AG04450 (cell line): Measurements from ENCODE around the gene OSBPL6. TPM values are rescaled to one million over a fixed set of nuclear protein-coding genes. Genes with fewer than 3 reads are reported as not detected.

Experiments used
- CTCF ChIA-PET: fragments of 300-600, 350-600 bp; formaldehyde crosslinking; extraction: SDS; loops from one replicate; lab custom pipeline; 2022; ENCODE audit warnings: antibody characterized with exemption, inconsistent platforms; lab: Charles Lee
- POLR2A ChIA-PET: fragments of 350-600 bp; formaldehyde crosslinking; extraction: SDS; loops from one replicate; lab custom pipeline; 2021; ENCODE audit warnings: antibody characterized with exemption, inconsistent platforms; lab: Yijun Ruan, JAX
- DNase-seq: peaks from one replicate; pipeline ENCODE4 v3.0.0-alpha.2; 2011; ENCODE audit warnings: low read depth, low spot score
- H3K27ac ChIP-seq: one replicate; pipeline ENCODE4 v1.5.1; 2012; ENCODE audit warnings: low read depth, low read length, control low read depth
- H3K27me3 ChIP-seq: one replicate; pipeline ENCODE4 v1.6.0; 2012; ENCODE audit warnings: low read length; ENCODE audit not compliant: control insufficient read depth, insufficient read depth
- H3K4me3 ChIP-seq: 2 replicates; pipeline ENCODE4 v1.5.1; 2011; ENCODE audit warnings: mild to moderate bottlenecking, low read depth, low read length, control low read depth
- H3K9me3 ChIP-seq: 2 replicates; pipeline ENCODE4 v1.5.1; 2012; ENCODE audit warnings: low read length; ENCODE audit not compliant: control insufficient read depth, insufficient read depth
- polyA plus RNA-seq: library from polyadenylated mRNA; depleted of rRNA; stranded (reverse); fragments of >200 nt; gene quantifications from 2 replicates; pipeline ENCODE4 v1.2.3, GENCODE V29; 2011
- TF ChIP-seq, protein P1 (sequence below): IDR thresholded peaks from 2 replicates; pipeline ENCODE4 v1.5.1; 2011; ENCODE audit warnings: low read depth, low read length, control low read depth, inconsistent platforms

OSBPL6 gene
- polyA plus RNA-seq, 1 experiment: 5.0 TPM

DNA sequence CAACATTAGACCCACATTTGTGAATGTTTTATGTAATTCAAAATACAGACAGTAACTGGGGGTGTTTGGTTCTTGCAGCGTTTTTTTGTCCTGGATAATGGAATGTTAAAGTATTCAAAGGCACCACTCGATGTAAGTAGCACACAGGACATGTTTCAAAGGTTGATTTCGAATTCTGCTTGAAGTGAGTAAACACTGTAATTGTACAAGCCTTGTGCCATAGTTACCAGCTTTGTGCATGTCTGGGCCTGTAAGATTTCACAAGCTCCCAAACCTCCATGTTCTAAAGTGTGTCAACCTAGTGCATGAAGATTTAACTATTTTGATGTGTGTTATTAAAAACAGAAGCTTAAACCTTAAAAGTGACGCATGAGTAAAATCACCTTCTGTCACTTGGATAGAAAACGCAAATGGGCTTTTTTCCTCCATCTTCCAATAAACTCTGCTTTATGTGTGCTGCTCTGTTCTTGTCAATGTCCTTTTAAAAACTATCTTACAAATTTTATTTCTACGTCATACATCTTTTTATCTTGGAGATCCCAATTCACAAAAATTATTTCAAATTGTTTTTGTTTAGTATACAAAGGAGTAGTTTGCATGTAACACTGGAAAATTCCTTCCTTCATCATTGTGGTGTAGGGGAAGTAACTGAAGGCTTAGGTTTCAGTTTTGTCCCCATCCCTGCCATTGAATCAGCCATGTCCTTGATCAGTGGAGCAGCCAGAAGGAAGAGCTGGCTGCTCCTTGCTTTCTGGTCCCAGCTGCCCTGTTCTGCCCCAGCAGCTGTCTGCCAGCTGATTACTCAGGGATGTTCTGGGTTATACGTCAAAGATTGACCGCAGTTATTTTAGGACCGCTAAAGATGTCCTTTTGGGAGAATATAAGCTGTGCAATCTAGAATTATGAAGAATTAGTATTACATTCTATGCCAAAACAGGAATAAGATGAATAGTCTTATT is 137.4 kb downstream of the OSBPL6 start:
- ChIA-PET POLR2A (no interaction called here), CTCF (interaction anchor here (0.6 to 1.5 kb wide), 2 partner anchors 88 to 553 kb away, joined by 3 to 5 read pairs; no protein-coding TSS in a partner anchor)
- no peak overlapping the region for H3K27ac ChIP-seq

DNA sequence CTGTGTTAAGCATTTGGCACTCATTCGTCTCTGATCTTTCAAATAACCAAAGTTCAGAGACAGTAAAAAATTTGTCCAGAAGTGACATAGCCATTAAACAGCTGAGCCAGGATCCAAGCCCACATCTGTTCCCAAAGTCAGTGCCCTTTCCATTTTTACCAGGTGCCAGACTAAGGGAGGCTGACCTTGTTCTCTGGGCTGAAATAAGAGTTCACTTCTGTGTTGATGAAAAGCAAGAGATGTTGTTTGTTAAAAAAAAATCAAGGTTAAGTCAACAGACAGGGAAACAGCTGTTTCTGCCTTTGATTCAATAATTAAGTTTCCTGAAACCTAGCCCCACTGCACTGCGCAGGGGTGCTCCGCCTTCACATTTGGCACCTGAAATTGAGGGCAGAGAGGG is 139.5 kb downstream of the OSBPL6 start:
- Histone ChIP-seq H3K27ac (no peak overlapping the region), H3K9me3 (no peaks in the 10 kb centered on the region), H3K27me3 (no peaks in the 10 kb centered on the region), H3K4me3 (no peak overlapping the region)
- ChIA-PET POLR2A (no interaction called here), CTCF (interaction anchor here (1.0 to 1.5 kb wide), 3 partner anchors 63 to 222 kb away, joined by 3 to 5 read pairs (median 4); no protein-coding TSS in a partner anchor)
- DNase-seq: no peak
- TF ChIP-seq, protein P1, sequence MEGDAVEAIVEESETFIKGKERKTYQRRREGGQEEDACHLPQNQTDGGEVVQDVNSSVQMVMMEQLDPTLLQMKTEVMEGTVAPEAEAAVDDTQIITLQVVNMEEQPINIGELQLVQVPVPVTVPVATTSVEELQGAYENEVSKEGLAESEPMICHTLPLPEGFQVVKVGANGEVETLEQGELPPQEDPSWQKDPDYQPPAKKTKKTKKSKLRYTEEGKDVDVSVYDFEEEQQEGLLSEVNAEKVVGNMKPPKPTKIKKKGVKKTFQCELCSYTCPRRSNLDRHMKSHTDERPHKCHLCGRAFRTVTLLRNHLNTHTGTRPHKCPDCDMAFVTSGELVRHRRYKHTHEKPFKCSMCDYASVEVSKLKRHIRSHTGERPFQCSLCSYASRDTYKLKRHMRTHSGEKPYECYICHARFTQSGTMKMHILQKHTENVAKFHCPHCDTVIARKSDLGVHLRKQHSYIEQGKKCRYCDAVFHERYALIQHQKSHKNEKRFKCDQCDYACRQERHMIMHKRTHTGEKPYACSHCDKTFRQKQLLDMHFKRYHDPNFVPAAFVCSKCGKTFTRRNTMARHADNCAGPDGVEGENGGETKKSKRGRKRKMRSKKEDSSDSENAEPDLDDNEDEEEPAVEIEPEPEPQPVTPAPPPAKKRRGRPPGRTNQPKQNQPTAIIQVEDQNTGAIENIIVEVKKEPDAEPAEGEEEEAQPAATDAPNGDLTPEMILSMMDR: no peak

More for the DNA sequence above, 137.4 kb downstream of the OSBPL6 start:
- no peak for DNase-seq
- Histone ChIP-seq H3K4me3 (no peak overlapping the region), H3K27me3 (no peaks in the 10 kb centered on the region), H3K9me3 (no peaks in the 10 kb centered on the region)
- TF ChIP-seq, protein P1: no peak

DNA sequence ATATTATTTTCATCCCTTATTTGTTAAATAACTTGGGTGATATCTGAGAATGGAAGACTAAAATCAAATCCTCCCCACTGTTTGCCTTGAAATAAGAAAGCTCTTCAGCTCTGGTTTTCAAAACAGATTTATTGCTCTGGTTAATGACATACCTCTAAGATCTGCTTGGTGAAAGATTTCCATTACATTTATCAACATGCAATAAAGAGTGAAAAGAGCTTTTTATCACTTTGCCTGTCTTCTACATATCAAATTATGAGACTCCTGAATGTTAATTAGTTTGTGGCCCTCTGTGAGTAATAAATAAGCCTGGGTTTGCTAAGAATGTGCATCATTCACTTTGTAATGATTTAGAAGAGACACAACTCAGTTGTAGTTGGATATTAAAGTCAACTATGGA is 140.9 kb downstream of the OSBPL6 start:
- ChIA-PET CTCF (interaction anchor here (0.8 to 1.9 kb wide), 2 partner anchors 80 to 207 kb away, joined by 3 to 6 read pairs; no protein-coding TSS in a partner anchor), POLR2A (no interaction called here)
- no peak for DNase-seq
- Histone ChIP-seq H3K9me3 (no peaks in the 10 kb centered on the region), H3K27me3 (no peaks in the 10 kb centered on the region), H3K27ac (no peak overlapping the region), H3K4me3 (no peak overlapping the region)
- TF ChIP-seq, protein P1: no peak

DNA sequence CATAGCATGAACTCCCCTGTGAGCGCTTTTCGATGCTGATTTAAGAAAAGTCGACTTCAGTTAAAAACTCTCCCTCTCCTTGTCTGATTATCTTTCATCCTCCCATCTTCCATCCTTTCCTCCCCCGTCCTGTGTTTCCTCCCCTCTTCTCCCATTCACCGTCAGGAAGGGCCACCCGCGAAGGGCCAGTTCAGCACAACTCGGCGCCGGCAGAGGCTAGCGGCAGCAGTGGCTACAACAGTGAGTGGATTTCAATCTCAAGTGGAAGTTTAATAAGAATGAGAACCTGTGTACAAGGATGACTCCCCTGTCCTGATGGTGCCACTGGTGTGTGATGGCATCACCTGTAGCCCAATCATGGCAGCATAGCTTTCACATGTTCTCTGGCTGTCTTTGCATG is 149.8 kb downstream of the OSBPL6 start:
- Histone ChIP-seq H3K4me3 (no peak overlapping the region), H3K9me3 (no peaks in the 10 kb centered on the region), H3K27ac (no peak overlapping the region), H3K27me3 (no peaks in the 10 kb centered on the region)
- TF ChIP-seq, protein P1: no peak
- CTCF ChIA-PET: interaction anchor here (2.5 kb wide), 1 partner anchor 70 kb away, joined by 6 read pairs; no protein-coding TSS in a partner anchor
- no peak for DNase-seq
- POLR2A ChIA-PET: no interaction called here

DNA sequence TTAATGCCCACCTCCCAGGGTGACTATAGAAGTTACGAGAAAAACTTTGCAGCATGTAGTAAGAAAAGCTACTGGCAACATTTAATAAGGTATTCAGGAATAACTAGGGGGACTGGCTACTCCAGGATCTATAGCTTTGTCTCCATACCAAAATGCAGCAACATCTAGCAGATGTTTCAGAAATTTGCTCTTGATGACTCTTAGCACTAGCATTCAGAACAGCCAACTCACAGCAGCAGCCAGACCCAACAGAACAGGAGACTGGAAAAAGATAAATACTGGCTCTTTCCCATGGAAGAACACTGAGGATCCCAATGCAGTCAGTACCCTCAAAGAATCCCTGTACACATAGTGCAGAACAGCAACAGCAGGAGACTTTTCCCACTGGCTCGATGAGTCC is 151.6 kb downstream of the OSBPL6 start:
- TF ChIP-seq, protein P1: no peak
- H3K4me3 ChIP-seq: no peak overlapping the region
- ChIA-PET POLR2A (no interaction called here), CTCF (interaction anchor here (0.7 to 1.2 kb wide), 2 partner anchors 21 to 52 kb away, joined by 3 read pairs; no protein-coding TSS in a partner anchor)
- no peak for DNase-seq
- H3K27ac ChIP-seq: no peak overlapping the region
- H3K9me3 ChIP-seq: no peaks in the 10 kb centered on the region
- no peaks in the 10 kb centered on the region for H3K27me3 ChIP-seq
